ENCODE results near the gene TNFAIP8L2.

Gene TNFAIP8L2

GRCh38 chr1:151192047-151192446, 35.6 kb downstream of the TNFAIP8L2 start:
- no peak for ATAC-seq
- TF ChIP-seq ZNF565 (CRISPR knock-in tag; conservative IDR thresholded peaks at IDR 0.05; ENCODE audit: low read depth) (no peak), ZNF8 (CRISPR knock-in tag; IDR thresholded peaks at IDR 0.05) (no peak), CSDC2 (CRISPR knock-in tag; IDR thresholded peaks at IDR 0.05) (no peak), SNAI2 (CRISPR knock-in tag; IDR thresholded peaks at IDR 0.05) (no peak), PATZ1 (CRISPR knock-in tag; IDR thresholded peaks at IDR 0.05; ENCODE audit: borderline replicate concordance) (no peak), OSR1 (CRISPR knock-in tag; IDR thresholded peaks at IDR 0.05) (no peak), TCF4 (CRISPR knock-in tag; IDR thresholded peaks at IDR 0.05; ENCODE audit: borderline replicate concordance) (no peak), ARNTL (CRISPR knock-in tag; IDR thresholded peaks at IDR 0.05; ENCODE audit: borderline replicate concordance, low read depth) (no peak), PPARA (CRISPR knock-in tag; IDR thresholded peaks at IDR 0.05; ENCODE audit: borderline replicate concordance) (no peak), RARB (CRISPR knock-in tag; IDR thresholded peaks at IDR 0.05) (no peak), ZNF70 (CRISPR knock-in tag; IDR thresholded peaks at IDR 0.05) (no peak), GLIS3 (CRISPR knock-in tag; IDR thresholded peaks at IDR 0.05) (no peak), BACH2 (CRISPR knock-in tag; IDR thresholded peaks at IDR 0.05; ENCODE audit: borderline replicate concordance) (no peak), ZFP30 (CRISPR knock-in tag; IDR thresholded peaks at IDR 0.05) (no peak), ZFP3 (CRISPR knock-in tag; IDR thresholded peaks at IDR 0.05) (no peak), CSRNP3 (CRISPR knock-in tag; IDR thresholded peaks at IDR 0.05) (no peak)
- TF ChIP-seq, protein P1, sequence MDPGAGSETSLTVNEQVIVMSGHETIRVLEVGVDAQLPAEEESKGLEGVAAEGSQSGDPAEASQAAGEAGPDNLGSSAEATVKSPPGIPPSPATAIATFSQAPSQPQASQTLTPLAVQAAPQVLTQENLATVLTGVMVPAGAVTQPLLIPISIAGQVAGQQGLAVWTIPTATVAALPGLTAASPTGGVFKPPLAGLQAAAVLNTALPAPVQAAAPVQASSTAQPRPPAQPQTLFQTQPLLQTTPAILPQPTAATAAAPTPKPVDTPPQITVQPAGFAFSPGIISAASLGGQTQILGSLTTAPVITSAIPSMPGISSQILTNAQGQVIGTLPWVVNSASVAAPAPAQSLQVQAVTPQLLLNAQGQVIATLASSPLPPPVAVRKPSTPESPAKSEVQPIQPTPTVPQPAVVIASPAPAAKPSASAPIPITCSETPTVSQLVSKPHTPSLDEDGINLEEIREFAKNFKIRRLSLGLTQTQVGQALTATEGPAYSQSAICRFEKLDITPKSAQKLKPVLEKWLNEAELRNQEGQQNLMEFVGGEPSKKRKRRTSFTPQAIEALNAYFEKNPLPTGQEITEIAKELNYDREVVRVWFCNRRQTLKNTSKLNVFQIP (CRISPR knock-in tag; IDR thresholded peaks at IDR 0.05; ENCODE audit: borderline replicate concordance, low read depth), result no peak

DNA sequence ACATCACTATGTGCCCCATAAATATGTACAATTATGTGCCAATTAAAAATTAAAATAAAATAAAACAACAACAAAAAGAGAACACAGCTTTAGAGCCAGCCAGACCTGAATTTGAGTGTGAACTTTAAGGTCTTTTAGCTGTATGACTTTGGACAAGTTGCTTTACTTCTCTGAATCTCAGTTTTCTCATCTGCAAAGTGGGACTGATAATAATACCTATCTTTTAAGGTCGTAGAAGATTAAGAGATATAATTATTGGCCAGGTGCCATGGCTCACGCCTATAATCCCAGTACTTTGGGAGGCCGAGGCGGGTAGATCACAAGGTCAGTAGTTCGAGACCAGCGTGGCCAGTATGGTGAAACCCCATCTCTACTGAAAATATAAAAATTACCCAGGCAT, 36.9 kb downstream of the TNFAIP8L2 start:
- no peak for ATAC-seq
- TF ChIP-seq CREB5 (CRISPR knock-in tag; IDR thresholded peaks at IDR 0.05; ENCODE audit: low read depth) (no peak), ESRRG (CRISPR knock-in tag; IDR thresholded peaks at IDR 0.05) (no peak), ZNF8 (CRISPR knock-in tag; IDR thresholded peaks at IDR 0.05) (no peak), SNAI2 (CRISPR knock-in tag; IDR thresholded peaks at IDR 0.05) (no peak), OSR1 (CRISPR knock-in tag; IDR thresholded peaks at IDR 0.05) (no peak), TCF4 (CRISPR knock-in tag; IDR thresholded peaks at IDR 0.05; ENCODE audit: borderline replicate concordance) (no peak), ZFP30 (CRISPR knock-in tag; IDR thresholded peaks at IDR 0.05) (no peak), RARB (CRISPR knock-in tag; IDR thresholded peaks at IDR 0.05) (no peak), BACH2 (CRISPR knock-in tag; IDR thresholded peaks at IDR 0.05; ENCODE audit: borderline replicate concordance) (no peak)

- ATAC-seq, result no peak
- no peak for TF ChIP-seq CSDC2 (CRISPR knock-in tag; IDR thresholded peaks at IDR 0.05)
- no peak for TF ChIP-seq RARB (CRISPR knock-in tag; IDR thresholded peaks at IDR 0.05)
- no peak for TF ChIP-seq PATZ1 (CRISPR knock-in tag; IDR thresholded peaks at IDR 0.05; ENCODE audit: borderline replicate concordance)
- TF ChIP-seq GLIS3 (CRISPR knock-in tag; IDR thresholded peaks at IDR 0.05), result no peak
- TF ChIP-seq ZNF8 (CRISPR knock-in tag; IDR thresholded peaks at IDR 0.05), result no peak
These were observed 37.4 kb downstream of the TNFAIP8L2 start for GRCh38 chr1:151193856-151194255.

All from SK-N-SH treated with all-trans-retinoic acid at 6 μM for 48 hours (cell line).